ENCODE results near the gene ECPAS.

- TF ChIP-seq CTCF (IDR thresholded peaks at IDR 0.05; ENCODE audit: insufficient read depth, low read depth, low read length) (no peak), EZH2 (IDR thresholded peaks at IDR 0.05; ENCODE audit: insufficient read depth, low read length) (no peak)
These were observed 2.1 kb downstream of the ECPAS start for GRCh38 chr9:111481885-111482636.

Data from astrocyte (in vitro differentiated cells and primary cell).